Mucosa of descending colon (tissue), 3 donors: Measurements from ENCODE around the gene FAM219A. TPM values are rescaled to one million over a fixed set of nuclear protein-coding genes. Genes with fewer than 3 reads are reported as not detected.

Experiments
- ATAC-seq: fragments of 200-7000 bp; cut with Tn5 transposase; one replicate; pipeline ENCODE4 v1.9.1; 2020; ENCODE audit warnings: mild to moderate bottlenecking, moderate library complexity
- DNase-seq, 3 donors: peaks; one replicate each; pipeline ENCODE4 v3.0.0-alpha.2; 2020
- H3K36me3 ChIP-seq: fragments of 200-600 bp; one replicate; pipeline ENCODE4 v1.8.0; 2021; ENCODE audit warnings: low read depth, mild to moderate bottlenecking
- H3K4me1 ChIP-seq: fragments of 200-600 bp; one replicate; pipeline ENCODE4 v1.8.0; 2021; ENCODE audit warnings: low read depth, mild to moderate bottlenecking
- H3K4me3 ChIP-seq: fragments of 200-600 bp; one replicate; pipeline ENCODE4 v1.8.0; 2021; ENCODE audit warnings: mild to moderate bottlenecking
- H3K9me3 ChIP-seq: fragments of 200-600 bp; one replicate; pipeline ENCODE4 v1.8.0; 2021; ENCODE audit warnings: mild to moderate bottlenecking
- CTCF ChIP-seq: fragments of 200-600 bp; IDR thresholded peaks from one replicate; pipeline ENCODE4 v1.8.0; 2022; ENCODE audit warnings: antibody characterized with exemption, mild to moderate bottlenecking
- intact Hi-C, 2 donors: fragments of 100-400 bp; cut with DNase I in 1 of 2; cut with micrococcal nuclease in 1 of 2; formaldehyde crosslinking; loops; one replicate each; pipeline versions ENCODE4 v1.11.0 to v1.11.1; 2022; cut with DNase I, micrococcal nuclease
- total RNA-seq, 3 donors: library from RNA; stranded (reverse); fragmentation: NEBNext Ultra II Directional in 2 of 3; extraction: Animal tissue kit (Norgen Biotek cat#: 25700) in 2 of 3; gene quantifications; one replicate each; pipeline versions ENCODE4 v1.2.1 to v1.2.4, GENCODE V29; 2021 to 2023
- donor health status: DM: no; HTN: no; CAD: no; lungs with moderate emphysema.
- donor health status: DM: no; HTN: no; CAD: no.
- donor health status: DM: no; HTN: yes; CAD: no.

The FAM219A gene
- total RNA-seq, 3 donors from 2014 or later = 5.1 to 20.8 (median 8.6) TPM

GRCh38 chr9:34464571-34464970, 6.2 kb upstream of the FAM219A start:
- Histone ChIP-seq H3K4me1 (no peaks in the 10 kb centered on the region), H3K9me3 (no peaks in the 10 kb centered on the region), H3K36me3 (no peaks in the 10 kb centered on the region), H3K4me3 (no peak overlapping the region)
- intact Hi-C loops = no loop called here
- no peak for ATAC-seq
- no peak for DNase-seq
- TF ChIP-seq CTCF = no peak

GRCh38 chr9:34463901-34464232, 5.5 kb upstream of the FAM219A start:
- Histone ChIP-seq H3K36me3 (no peaks in the 10 kb centered on the region), H3K9me3 (no peaks in the 10 kb centered on the region), H3K4me1 (no peaks in the 10 kb centered on the region), H3K4me3 (no peak overlapping the region)
- intact Hi-C loops = no loop called here
- no peak for TF ChIP-seq CTCF
- no peak for ATAC-seq
- no peak for DNase-seq

GRCh38 chr9:34463098-34463900, 4.9 kb upstream of the FAM219A start:
- intact Hi-C loops = no loop called here
- DNase-seq (no peak), ATAC-seq (no peak)
- Histone ChIP-seq H3K4me1 (no peaks in the 10 kb centered on the region), H3K36me3 (no peaks in the 10 kb centered on the region), H3K9me3 (no peaks in the 10 kb centered on the region), H3K4me3 (no peak overlapping the region)
- TF ChIP-seq CTCF = no peak

GRCh38 chr9:34459941-34460340, 1.6 kb upstream of the FAM219A start:
- H3K4me1 ChIP-seq = peaks cover 13% of the 10 kb centered on the region
- intact Hi-C loops = no loop called here
- ATAC-seq (no peak), DNase-seq (no peak)
- no peaks in the 10 kb centered on the region for H3K9me3 ChIP-seq
- no peaks in the 10 kb centered on the region for H3K36me3 ChIP-seq
- H3K4me3 ChIP-seq = no peak overlapping the region
- TF ChIP-seq CTCF = no peak

- no peak for DNase-seq
- no peaks in the 10 kb centered on the region for H3K9me3 ChIP-seq
- no peaks in the 10 kb centered on the region for H3K36me3 ChIP-seq
- no peak for TF ChIP-seq CTCF
- no peak for ATAC-seq
- peaks cover 13% of the 10 kb centered on the region for H3K4me1 ChIP-seq
- no peak overlapping the region for H3K4me3 ChIP-seq
- intact Hi-C loops = no loop called here
These were observed 986 bp upstream of the FAM219A start for GRCh38 chr9:34459356-34459755.

- intact Hi-C loops = no loop called here
- Histone ChIP-seq H3K9me3 (no peaks in the 10 kb centered on the region), H3K4me3 (no peak overlapping the region), H3K36me3 (no peaks in the 10 kb centered on the region), H3K4me1 (peaks cover 13% of the 10 kb centered on the region)
- no peak for TF ChIP-seq CTCF
- ATAC-seq (no peak), DNase-seq (no peak)
These were observed 580 bp upstream of the FAM219A start for GRCh38 chr9:34458959-34459340.
